ENCODE results near the gene APC. TPM values are rescaled to one million over a fixed set of nuclear protein-coding genes. Genes with fewer than 3 reads are reported as not detected.

The APC gene
- total and polyA plus RNA-seq, 12 donors = 3.1 to 47.6 (median 36.6) TPM

- intact Hi-C loops (cut with DNase I) = no loop called here
- TF ChIP-seq CTCF (IDR thresholded peaks at IDR 0.05) = no peak
These were observed 33.5 kb upstream of the APC start for GRCh38 chr5:112703866-112704820.

GRCh38 chr5:112706446-112707016, 31.2 kb upstream of the APC start:
- DNase-seq = no peak
- ATAC-seq = no peak
- Histone ChIP-seq H3K9me3 (no peaks in the 10 kb centered on the region), H3K4me3 (peak overlapping the region in 9 of 10 donors; percentile 81 to 95 (median 90)), H3K4me1 (peaks cover 4 to 59% (median 32%) of the 10 kb centered on the region in 9 donors), H3K27me3 (no peaks in the 10 kb centered on the region), H3K27ac (peak overlapping the region in 7 of 10 donors; percentile 91 to 96 (median 95)), H3K36me3 (no peaks in the 10 kb centered on the region)
- TF ChIP-seq CTCF (IDR thresholded peaks at IDR 0.05) = no peak
- intact Hi-C loops (cut with DNase I) = loop anchor here in 3 of 10 donors (1.0 to 5.0 kb wide), 3 partner anchors 30 to 36 kb away; partner anchors contain the start of gene APC (in 2 of the 3)
- WGBS, 2 donors = 90 to 95% methylated on average over 4 of the region's 4 CpGs

More at GRCh38 chr5:112703866-112704820, 33.5 kb upstream of the APC start:
- WGBS, 2 donors = 26 to 37% methylated on average over 7 of the region's 7 CpGs
- Histone ChIP-seq H3K9me3 (no peaks in the 10 kb centered on the region), H3K27me3 (no peaks in the 10 kb centered on the region), H3K27ac (peak overlapping the region in 6 of 10 donors; percentile 1 to 61 (median 32)), H3K4me3 (no peak overlapping the region), H3K36me3 (no peaks in the 10 kb centered on the region), H3K4me1 (peaks cover 0 to 35% (median 21%) of the 10 kb centered on the region in 9 donors)
- peak; percentile 20 to 60 for DNase-seq
- peak in 5 of 8 donors; percentile 4 to 23 (median 7) for ATAC-seq

DNA sequence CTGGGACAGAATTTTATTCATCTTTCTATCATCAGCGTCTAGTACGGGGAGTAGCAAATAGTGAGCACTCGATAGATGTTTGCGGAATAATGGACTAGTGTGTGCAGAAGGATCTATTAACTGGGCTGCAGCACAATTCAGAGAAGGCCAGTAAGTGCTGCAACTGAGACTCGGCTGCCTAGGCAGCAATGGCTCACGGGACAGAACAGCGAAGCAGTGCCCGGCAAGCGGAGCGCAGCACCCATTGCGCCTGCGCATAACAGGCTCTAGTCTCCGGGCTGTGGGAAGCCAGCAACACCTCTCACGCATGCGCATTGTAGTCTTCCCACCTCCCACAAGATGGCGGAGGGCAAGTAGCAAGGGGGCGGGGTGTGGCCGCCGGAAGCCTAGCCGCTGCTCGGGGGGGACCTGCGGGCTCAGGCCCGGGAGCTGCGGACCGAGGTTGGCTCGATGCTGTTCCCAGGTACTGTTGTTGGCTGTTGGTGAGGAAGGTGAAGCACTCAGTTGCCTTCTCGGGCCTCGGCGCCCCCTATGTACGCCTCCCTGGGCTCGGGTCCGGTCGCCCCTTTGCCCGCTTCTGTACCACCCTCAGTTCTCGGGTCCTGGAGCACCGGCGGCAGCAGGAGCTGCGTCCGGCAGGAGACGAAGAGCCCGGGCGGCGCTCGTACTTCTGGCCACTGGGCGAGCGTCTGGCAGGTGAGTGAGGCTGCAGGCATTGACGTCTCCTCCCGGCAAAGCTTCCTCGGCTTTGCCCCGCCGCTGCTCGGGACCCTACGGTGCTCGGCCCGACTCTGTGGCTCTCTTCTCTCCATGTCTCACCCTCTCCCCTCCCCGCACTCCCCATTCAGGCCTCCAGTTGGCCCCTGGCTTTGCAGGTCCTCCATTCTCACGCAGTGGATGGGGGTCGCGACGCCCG, 30.2 kb upstream of the APC start:
- intact Hi-C loops (cut with DNase I) = loop anchor here in 3 of 10 donors (1.0 to 5.0 kb wide), 3 partner anchors 29 to 35 kb away; partner anchors contain the start of gene APC (in 2 of the 3)
- Histone ChIP-seq H3K36me3 (no peaks in the 10 kb centered on the region), H3K27me3 (no peaks in the 10 kb centered on the region), H3K9me3 (no peaks in the 10 kb centered on the region), H3K27ac (peak overlapping the region; percentile 91 to 96 (median 94)), H3K4me1 (peaks cover 4 to 63% (median 39%) of the 10 kb centered on the region in 9 donors), H3K4me3 (peak overlapping the region; percentile 81 to 97 (median 90))
- peak in 4 of 9 donors; percentile 9 to 29 (median 18) for TF ChIP-seq CTCF (IDR thresholded peaks at IDR 0.05)
- ATAC-seq = peak; percentile 96 to 99 (median 98)
- DNase-seq = peak; percentile 97 to 99
- 1 to 2% methylated on average over 57 to 61 of the region's 61 CpGs for WGBS, 2 donors

All from heart right ventricle (tissue), 16 donors.